ENCODE measurements around the gene GYS1.

GYS1 gene

DNA sequence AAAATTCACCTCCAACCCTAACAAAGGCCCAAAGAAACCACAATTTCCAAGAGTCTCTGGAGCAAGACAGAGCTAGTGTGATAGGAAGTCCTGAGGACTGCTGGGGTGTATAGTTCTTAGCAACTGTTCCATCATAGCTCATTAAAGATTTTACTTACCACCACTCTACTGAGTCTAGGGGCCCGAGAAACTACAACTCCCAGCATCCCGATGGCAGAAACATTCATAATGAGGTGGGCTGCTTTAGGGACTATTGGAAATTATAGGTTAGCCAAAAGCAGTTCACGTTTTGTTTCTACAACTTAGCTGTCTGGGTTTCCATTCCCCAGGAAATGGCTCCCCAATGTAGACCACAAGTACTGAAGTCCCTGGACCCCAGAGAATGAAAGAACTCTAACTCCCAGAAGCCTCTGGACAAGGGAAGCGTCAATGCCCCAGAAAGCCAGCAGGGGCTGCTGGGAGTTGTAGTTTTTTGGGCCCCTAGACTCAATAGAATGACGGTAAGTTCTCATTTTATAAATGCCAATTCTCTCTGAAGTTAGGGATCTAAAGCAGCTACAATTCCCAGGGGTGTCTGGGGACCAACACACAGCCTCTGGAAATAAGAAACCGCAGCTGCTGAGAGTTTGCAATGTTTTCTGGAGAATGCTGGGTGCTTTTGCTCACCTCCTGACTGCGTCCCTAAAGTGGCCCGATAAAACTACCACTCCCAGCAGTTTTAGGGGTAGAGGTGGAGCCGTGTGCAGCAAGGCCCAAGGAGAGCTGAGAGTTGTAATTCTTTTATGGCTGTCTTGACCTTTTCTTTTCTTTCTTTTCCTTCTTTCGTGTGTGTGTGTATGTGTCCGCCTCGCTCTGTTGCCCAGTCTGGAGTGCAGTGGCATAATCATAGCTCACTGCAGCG lies 16.9 kb downstream of the GYS1 start:
- ATAC-seq: peak; percentile 68
- TF ChIP-seq, protein P1, sequence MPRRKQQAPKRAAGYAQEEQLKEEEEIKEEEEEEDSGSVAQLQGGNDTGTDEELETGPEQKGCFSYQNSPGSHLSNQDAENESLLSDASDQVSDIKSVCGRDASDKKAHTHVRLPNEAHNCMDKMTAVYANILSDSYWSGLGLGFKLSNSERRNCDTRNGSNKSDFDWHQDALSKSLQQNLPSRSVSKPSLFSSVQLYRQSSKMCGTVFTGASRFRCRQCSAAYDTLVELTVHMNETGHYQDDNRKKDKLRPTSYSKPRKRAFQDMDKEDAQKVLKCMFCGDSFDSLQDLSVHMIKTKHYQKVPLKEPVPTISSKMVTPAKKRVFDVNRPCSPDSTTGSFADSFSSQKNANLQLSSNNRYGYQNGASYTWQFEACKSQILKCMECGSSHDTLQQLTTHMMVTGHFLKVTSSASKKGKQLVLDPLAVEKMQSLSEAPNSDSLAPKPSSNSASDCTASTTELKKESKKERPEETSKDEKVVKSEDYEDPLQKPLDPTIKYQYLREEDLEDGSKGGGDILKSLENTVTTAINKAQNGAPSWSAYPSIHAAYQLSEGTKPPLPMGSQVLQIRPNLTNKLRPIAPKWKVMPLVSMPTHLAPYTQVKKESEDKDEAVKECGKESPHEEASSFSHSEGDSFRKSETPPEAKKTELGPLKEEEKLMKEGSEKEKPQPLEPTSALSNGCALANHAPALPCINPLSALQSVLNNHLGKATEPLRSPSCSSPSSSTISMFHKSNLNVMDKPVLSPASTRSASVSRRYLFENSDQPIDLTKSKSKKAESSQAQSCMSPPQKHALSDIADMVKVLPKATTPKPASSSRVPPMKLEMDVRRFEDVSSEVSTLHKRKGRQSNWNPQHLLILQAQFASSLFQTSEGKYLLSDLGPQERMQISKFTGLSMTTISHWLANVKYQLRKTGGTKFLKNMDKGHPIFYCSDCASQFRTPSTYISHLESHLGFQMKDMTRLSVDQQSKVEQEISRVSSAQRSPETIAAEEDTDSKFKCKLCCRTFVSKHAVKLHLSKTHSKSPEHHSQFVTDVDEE (CRISPR knock-in tag; IDR thresholded peaks at IDR 0.05): peak; percentile 75; the same call in 1 of the 2 replicates
- TF ChIP-seq, protein P2, sequence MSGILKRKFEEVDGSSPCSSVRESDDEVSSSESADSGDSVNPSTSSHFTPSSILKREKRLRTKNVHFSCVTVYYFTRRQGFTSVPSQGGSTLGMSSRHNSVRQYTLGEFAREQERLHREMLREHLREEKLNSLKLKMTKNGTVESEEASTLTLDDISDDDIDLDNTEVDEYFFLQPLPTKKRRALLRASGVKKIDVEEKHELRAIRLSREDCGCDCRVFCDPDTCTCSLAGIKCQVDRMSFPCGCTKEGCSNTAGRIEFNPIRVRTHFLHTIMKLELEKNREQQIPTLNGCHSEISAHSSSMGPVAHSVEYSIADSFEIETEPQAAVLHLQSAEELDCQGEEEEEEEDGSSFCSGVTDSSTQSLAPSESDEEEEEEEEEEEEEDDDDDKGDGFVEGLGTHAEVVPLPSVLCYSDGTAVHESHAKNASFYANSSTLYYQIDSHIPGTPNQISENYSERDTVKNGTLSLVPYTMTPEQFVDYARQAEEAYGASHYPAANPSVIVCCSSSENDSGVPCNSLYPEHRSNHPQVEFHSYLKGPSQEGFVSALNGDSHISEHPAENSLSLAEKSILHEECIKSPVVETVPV (CRISPR knock-in tag; IDR thresholded peaks at IDR 0.05): no peak

DNA sequence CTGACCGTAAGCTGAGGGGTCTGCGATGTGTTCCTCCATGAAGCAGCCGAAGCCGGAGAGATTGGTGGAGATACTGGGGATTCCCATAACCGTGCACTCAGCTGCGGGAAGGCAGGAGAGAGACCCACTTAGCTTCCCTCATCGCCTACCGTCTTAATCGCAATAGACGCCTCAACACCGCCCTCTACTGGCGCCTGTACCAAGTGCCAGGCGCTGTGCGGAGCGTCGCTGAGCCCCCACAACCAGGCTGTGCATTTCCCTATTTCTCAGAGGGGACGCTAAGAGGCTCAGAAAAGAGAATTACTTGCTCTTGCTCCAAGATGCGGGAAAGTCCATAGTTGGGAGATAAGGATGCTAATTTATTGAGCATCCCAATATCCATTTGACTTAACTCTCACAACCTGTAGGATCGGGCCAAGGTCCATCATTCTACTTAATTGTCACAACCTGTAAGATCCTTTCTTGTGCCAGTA lies 22.1 kb downstream of the GYS1 start:
- ATAC-seq: peak; percentile 85

DNA sequence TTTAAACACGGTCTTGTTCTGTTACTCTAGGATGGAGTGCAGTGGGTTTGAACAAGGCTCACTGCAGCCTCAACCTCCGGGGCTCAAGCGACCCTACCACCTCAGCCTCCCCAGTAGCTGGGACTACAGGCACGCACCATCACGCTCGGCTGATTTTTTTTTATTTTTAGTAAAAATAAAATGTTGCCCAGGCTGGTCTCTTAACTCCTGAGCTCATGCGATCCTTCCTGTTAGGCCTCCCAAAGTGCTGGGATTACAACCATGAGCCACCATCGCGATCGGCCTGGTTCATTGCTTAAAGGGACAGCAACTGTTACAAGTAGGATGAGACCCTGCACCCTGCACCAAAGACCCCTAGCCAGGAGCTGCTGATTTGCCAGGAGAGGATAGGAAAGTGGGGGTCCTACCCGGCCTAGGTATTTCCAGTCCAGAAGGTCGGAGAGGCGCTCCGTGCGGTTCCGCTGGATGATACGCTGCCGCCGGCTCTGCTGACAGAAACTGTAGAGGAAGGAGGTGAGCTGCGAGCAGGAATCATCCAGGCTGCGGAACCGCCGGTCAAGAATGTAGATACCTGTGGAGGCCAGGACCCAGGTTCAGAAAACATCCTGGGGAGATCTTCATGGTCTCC lies 22.9 kb downstream of the GYS1 start:
- TF ChIP-seq, protein P3, sequence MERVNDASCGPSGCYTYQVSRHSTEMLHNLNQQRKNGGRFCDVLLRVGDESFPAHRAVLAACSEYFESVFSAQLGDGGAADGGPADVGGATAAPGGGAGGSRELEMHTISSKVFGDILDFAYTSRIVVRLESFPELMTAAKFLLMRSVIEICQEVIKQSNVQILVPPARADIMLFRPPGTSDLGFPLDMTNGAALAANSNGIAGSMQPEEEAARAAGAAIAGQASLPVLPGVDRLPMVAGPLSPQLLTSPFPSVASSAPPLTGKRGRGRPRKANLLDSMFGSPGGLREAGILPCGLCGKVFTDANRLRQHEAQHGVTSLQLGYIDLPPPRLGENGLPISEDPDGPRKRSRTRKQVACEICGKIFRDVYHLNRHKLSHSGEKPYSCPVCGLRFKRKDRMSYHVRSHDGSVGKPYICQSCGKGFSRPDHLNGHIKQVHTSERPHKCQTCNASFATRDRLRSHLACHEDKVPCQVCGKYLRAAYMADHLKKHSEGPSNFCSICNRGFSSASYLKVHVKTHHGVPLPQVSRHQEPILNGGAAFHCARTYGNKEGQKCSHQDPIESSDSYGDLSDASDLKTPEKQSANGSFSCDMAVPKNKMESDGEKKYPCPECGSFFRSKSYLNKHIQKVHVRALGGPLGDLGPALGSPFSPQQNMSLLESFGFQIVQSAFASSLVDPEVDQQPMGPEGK (CRISPR knock-in tag; IDR thresholded peaks at IDR 0.05; ENCODE audit: borderline replicate concordance): no peak
- TF ChIP-seq, protein P4, sequence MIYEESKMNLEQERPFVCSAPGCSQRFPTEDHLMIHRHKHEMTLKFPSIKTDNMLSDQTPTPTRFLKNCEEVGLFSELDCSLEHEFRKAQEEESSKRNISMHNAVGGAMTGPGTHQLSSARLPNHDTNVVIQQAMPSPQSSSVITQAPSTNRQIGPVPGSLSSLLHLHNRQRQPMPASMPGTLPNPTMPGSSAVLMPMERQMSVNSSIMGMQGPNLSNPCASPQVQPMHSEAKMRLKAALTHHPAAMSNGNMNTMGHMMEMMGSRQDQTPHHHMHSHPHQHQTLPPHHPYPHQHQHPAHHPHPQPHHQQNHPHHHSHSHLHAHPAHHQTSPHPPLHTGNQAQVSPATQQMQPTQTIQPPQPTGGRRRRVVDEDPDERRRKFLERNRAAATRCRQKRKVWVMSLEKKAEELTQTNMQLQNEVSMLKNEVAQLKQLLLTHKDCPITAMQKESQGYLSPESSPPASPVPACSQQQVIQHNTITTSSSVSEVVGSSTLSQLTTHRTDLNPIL (CRISPR knock-in tag; IDR thresholded peaks at IDR 0.05; ENCODE audit: low read depth): no peak
- TF ChIP-seq ZNF8 (CRISPR knock-in tag; IDR thresholded peaks at IDR 0.05) (no peak), GLIS3 (CRISPR knock-in tag; IDR thresholded peaks at IDR 0.05) (no peak), ZFP3 (CRISPR knock-in tag; IDR thresholded peaks at IDR 0.05) (no peak), OSR1 (CRISPR knock-in tag; IDR thresholded peaks at IDR 0.05) (no peak)
- TF ChIP-seq, protein P5, sequence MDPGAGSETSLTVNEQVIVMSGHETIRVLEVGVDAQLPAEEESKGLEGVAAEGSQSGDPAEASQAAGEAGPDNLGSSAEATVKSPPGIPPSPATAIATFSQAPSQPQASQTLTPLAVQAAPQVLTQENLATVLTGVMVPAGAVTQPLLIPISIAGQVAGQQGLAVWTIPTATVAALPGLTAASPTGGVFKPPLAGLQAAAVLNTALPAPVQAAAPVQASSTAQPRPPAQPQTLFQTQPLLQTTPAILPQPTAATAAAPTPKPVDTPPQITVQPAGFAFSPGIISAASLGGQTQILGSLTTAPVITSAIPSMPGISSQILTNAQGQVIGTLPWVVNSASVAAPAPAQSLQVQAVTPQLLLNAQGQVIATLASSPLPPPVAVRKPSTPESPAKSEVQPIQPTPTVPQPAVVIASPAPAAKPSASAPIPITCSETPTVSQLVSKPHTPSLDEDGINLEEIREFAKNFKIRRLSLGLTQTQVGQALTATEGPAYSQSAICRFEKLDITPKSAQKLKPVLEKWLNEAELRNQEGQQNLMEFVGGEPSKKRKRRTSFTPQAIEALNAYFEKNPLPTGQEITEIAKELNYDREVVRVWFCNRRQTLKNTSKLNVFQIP (CRISPR knock-in tag; IDR thresholded peaks at IDR 0.05; ENCODE audit: borderline replicate concordance, low read depth): no peak
- TF ChIP-seq, protein P1 (CRISPR knock-in tag; IDR thresholded peaks at IDR 0.05): no peak

More for the DNA sequence above, 22.1 kb downstream of the GYS1 start:
- TF ChIP-seq ZNF8 (CRISPR knock-in tag; IDR thresholded peaks at IDR 0.05) (no peak), RARB (CRISPR knock-in tag; IDR thresholded peaks at IDR 0.05) (no peak), ARNTL (CRISPR knock-in tag; IDR thresholded peaks at IDR 0.05; ENCODE audit: borderline replicate concordance, low read depth) (no peak)
- TF ChIP-seq, protein P2 (CRISPR knock-in tag; IDR thresholded peaks at IDR 0.05): no peak

More for the DNA sequence above, 22.9 kb downstream of the GYS1 start:
- no peak for ATAC-seq
